SK-N-MC (cell line): Measurements from ENCODE around the gene ADARB2.

Experiments
- DNase-seq: peaks from one replicate; pipeline ENCODE4 v3.0.0-alpha.2; 2011; ENCODE audit warnings: low read depth, low spot score
- H3K27ac ChIP-seq: fragments of 200-600 bp; sonication (generic); 2 replicates; pipeline ENCODE4 v1.5.1; 2016; ENCODE audit warnings: mixed run types
- H3K36me3 ChIP-seq: fragments of 200-600 bp; sonication (generic); 2 replicates; pipeline ENCODE4 v1.6.1; 2017; ENCODE audit warnings: antibody characterized with exemption, low read length, mixed read lengths; ENCODE audit not compliant: insufficient read depth
- H3K4me3 ChIP-seq: fragments of 200-600 bp; sonication (generic); 2 replicates; pipeline ENCODE4 v1.5.1; 2016
- H3K9ac ChIP-seq: fragments of 200-600 bp; sonication (generic); 2 replicates; pipeline ENCODE4 v1.8.0; 2017; ENCODE audit warnings: mixed run types, mixed read lengths; ENCODE audit not compliant: insufficient read length
- H3K9me3 ChIP-seq: fragments of 200-600 bp; sonication (generic); 2 replicates; pipeline ENCODE4 v1.6.1; 2017; ENCODE audit warnings: low read depth, mild to moderate bottlenecking, antibody characterized with exemption, low read length, moderate library complexity, mixed read lengths
- EZH2 ChIP-seq: fragments of 200-600 bp; sonication (generic); IDR thresholded peaks from one replicate; pipeline ENCODE4 v1.6.1; 2017; ENCODE audit warnings: antibody characterized with exemption
- FOXP2 ChIP-seq: optimal IDR thresholded peaks from 2 replicates; pipeline ENCODE3; 2011; ENCODE audit warnings: mild to moderate bottlenecking, moderate library complexity; ENCODE audit not compliant: insufficient read depth; ENCODE audit errors: extremely low read length, control extremely low read depth
- POLR2AphosphoS5 ChIP-seq: IDR thresholded peaks from 2 replicates; pipeline ENCODE4 v1.6.1; 2012; ENCODE audit warnings: mild to moderate bottlenecking, low read depth, low read length, borderline replicate concordance

ADARB2 gene

GRCh38 chr10:1526436-1527055 lies 210.8 kb downstream of the ADARB2 start:
- Histone ChIP-seq H3K27ac (no peak overlapping the region), H3K36me3 (no peaks in the 10 kb centered on the region), H3K9me3 (no peaks in the 10 kb centered on the region), H3K9ac (no peak overlapping the region), H3K4me3 (no peak overlapping the region)
- no peak for DNase-seq
- TF ChIP-seq FOXP2 = no peak

- Histone ChIP-seq H3K9me3 (no peaks in the 10 kb centered on the region), H3K9ac (no peak overlapping the region), H3K4me3 (no peak overlapping the region), H3K36me3 (no peaks in the 10 kb centered on the region), H3K27ac (no peak overlapping the region)
- TF ChIP-seq EZH2 = no peak
- TF ChIP-seq POLR2AphosphoS5 = no peak
- TF ChIP-seq FOXP2 = no peak
- DNase-seq = no peak
Observed at GRCh38 chr10:1525354-1526162, 211.8 kb downstream of the ADARB2 start.

GRCh38 chr10:1524540-1524939 lies 212.8 kb downstream of the ADARB2 start:
- Histone ChIP-seq H3K9ac (no peak overlapping the region), H3K36me3 (no peaks in the 10 kb centered on the region), H3K27ac (no peak overlapping the region), H3K9me3 (no peaks in the 10 kb centered on the region), H3K4me3 (no peak overlapping the region)
- DNase-seq = no peak
- TF ChIP-seq POLR2AphosphoS5 (no peak), FOXP2 (no peak), EZH2 (no peak)

- H3K27ac ChIP-seq = no peak overlapping the region
- no peaks in the 10 kb centered on the region for H3K9me3 ChIP-seq
- no peak for TF ChIP-seq EZH2
- TF ChIP-seq POLR2AphosphoS5 = no peak
- TF ChIP-seq FOXP2 = no peak
- no peaks in the 10 kb centered on the region for H3K36me3 ChIP-seq
- H3K9ac ChIP-seq = no peak overlapping the region
- no peak for DNase-seq
- H3K4me3 ChIP-seq = no peak overlapping the region
Observed at GRCh38 chr10:1523221-1523620, 214.1 kb downstream of the ADARB2 start.

GRCh38 chr10:1522237-1522636 lies 215.1 kb downstream of the ADARB2 start:
- Histone ChIP-seq H3K36me3 (no peaks in the 10 kb centered on the region), H3K9me3 (no peaks in the 10 kb centered on the region), H3K4me3 (no peak overlapping the region), H3K27ac (no peak overlapping the region), H3K9ac (no peak overlapping the region)
- no peak for DNase-seq
- no peak for TF ChIP-seq POLR2AphosphoS5
- TF ChIP-seq FOXP2 = no peak
- TF ChIP-seq EZH2 = no peak

GRCh38 chr10:1521741-1522140 lies 215.6 kb downstream of the ADARB2 start:
- TF ChIP-seq FOXP2 (no peak), POLR2AphosphoS5 (no peak), EZH2 (no peak)
- no peaks in the 10 kb centered on the region for H3K36me3 ChIP-seq
- no peak for DNase-seq
- H3K9me3 ChIP-seq = no peaks in the 10 kb centered on the region
- no peak overlapping the region for H3K4me3 ChIP-seq
- H3K9ac ChIP-seq = no peak overlapping the region
- H3K27ac ChIP-seq = no peak overlapping the region

- H3K36me3 ChIP-seq = no peaks in the 10 kb centered on the region
- no peak overlapping the region for H3K27ac ChIP-seq
- no peak for DNase-seq
- no peak overlapping the region for H3K4me3 ChIP-seq
- H3K9ac ChIP-seq = no peak overlapping the region
- no peaks in the 10 kb centered on the region for H3K9me3 ChIP-seq
- TF ChIP-seq EZH2 = no peak
- TF ChIP-seq POLR2AphosphoS5 = no peak
- TF ChIP-seq FOXP2 = no peak
Observed at GRCh38 chr10:1520909-1521565, 216.3 kb downstream of the ADARB2 start.

- Histone ChIP-seq H3K4me3 (no peak overlapping the region), H3K36me3 (no peaks in the 10 kb centered on the region), H3K27ac (no peak overlapping the region), H3K9ac (no peak overlapping the region), H3K9me3 (no peaks in the 10 kb centered on the region)
- TF ChIP-seq POLR2AphosphoS5 (no peak), FOXP2 (no peak), EZH2 (no peak)
- DNase-seq = no peak
Observed at GRCh38 chr10:1519391-1519790, 217.9 kb downstream of the ADARB2 start.

GRCh38 chr10:1517684-1518083 lies 219.6 kb downstream of the ADARB2 start:
- H3K9ac ChIP-seq = no peak overlapping the region
- no peak for DNase-seq
- no peak for TF ChIP-seq FOXP2
- no peak for TF ChIP-seq POLR2AphosphoS5
- no peak for TF ChIP-seq EZH2
- H3K27ac ChIP-seq = no peak overlapping the region
- no peak overlapping the region for H3K4me3 ChIP-seq
- H3K36me3 ChIP-seq = no peaks in the 10 kb centered on the region
- no peaks in the 10 kb centered on the region for H3K9me3 ChIP-seq
